NCI-H146 treated with DMSO at 0.1 percent for 48 hours (cell line): Measurements from ENCODE around the gene HOXB1.

Experiments used
- DNase-seq: peaks from one replicate; lab custom pipeline; 2025; ENCODE audit not compliant: unreplicated experiment; lab: John Stamatoyannopoulos, UW

The HOXB1 gene

GRCh38 chr17:48567646-48568354 lies 37.0 kb upstream of the HOXB1 start:
- no peak for DNase-seq

DNA sequence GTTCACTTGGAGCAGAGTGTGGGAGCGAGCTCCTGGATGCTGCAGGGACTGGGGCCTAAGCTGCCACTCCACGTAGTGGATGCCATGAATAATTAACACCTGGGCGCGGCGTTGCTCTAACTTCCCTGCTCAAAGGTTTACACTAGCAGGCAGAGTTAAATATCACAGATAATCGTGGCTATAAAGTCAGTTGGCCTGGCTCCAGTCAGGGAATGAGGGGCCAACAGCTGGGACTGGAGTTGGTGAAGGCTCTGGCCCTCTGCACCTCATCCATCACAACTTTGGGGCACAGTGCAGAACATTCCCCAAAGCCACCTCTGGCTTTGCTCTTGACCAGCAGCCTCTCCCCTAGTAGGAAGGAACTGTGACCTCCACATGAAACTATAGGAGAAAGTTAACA lies 36.4 kb upstream of the HOXB1 start:
- DNase-seq: no peak

DNA sequence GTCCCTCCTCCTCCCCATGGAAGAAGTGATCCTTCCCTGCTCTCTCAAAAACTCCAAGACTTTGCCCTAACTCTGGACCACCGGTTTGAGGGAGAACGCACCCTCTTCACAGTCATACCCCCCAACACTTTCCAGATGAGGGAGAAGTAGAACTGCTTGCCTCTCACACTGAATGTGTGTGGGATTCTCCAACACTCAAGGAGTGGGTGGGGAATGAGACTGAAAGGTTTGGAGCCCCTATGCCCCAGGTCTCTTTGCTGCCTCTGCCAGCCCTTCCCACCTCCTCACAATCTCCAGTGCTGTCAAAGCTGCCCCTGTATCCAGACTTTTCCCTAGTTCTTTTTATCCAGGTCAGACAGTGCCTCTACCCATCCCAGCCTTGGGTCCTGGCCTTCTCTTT lies 35.9 kb upstream of the HOXB1 start:
- DNase-seq: no peak

GRCh38 chr17:48565925-48566710 lies 35.3 kb upstream of the HOXB1 start:
- no peak for DNase-seq

GRCh38 chr17:48565022-48565554 lies 34.3 kb upstream of the HOXB1 start:
- DNase-seq: no peak

GRCh38 chr17:48564188-48565021 lies 33.6 kb upstream of the HOXB1 start:
- no peak for DNase-seq

- no peak for DNase-seq
These were observed 33.0 kb upstream of the HOXB1 start for GRCh38 chr17:48563867-48564187.

DNA sequence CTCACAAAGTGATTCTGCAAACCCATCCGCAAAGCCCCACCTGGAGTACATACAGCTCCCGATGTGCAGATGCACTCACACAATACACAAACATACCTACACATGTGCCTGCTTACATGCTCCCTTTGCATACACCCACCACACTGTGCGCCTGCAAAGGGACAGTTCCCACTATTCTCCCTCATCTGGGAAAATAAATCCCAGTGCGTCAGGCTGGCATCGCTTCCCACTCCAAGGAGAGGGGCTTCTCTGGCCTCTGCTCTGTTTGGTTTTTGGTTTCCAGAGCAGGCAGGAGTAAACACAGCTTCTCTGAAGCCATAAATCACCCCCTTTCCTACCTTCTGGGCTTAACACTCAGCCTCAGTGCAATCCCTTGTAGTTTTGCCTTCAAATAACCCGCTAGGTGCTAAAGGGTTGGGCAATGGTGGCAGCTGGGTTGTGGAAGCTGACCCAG lies 32.6 kb upstream of the HOXB1 start:
- DNase-seq: no peak

DNA sequence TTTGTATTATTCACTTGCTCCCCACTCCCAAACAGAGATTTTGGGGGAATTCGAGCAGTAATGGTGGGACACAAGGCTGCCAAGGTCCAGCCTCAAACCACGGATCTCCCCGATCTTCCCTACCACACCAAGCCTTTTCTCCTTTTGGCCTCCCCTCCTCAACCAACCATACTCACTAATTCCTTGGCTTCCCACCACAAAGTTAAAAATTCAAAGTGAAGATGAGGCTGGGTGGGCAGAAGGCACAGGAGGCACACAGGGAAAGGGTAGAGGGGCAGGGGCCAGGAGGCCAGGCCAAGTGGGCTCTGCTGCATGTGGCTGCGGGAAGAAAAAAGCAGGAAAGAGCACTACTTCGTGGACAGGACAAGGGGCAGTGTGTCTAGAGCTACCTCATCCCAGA lies 32.1 kb upstream of the HOXB1 start:
- no peak for DNase-seq

GRCh38 chr17:48561884-48562810 lies 31.3 kb upstream of the HOXB1 start:
- no peak for DNase-seq

- no peak for DNase-seq
These were observed 29.3 kb upstream of the HOXB1 start for GRCh38 chr17:48559840-48560817.

GRCh38 chr17:48559122-48559839 lies 28.5 kb upstream of the HOXB1 start:
- DNase-seq: no peak

GRCh38 chr17:48558831-48559121 lies 28.0 kb upstream of the HOXB1 start:
- DNase-seq: no peak

DNA sequence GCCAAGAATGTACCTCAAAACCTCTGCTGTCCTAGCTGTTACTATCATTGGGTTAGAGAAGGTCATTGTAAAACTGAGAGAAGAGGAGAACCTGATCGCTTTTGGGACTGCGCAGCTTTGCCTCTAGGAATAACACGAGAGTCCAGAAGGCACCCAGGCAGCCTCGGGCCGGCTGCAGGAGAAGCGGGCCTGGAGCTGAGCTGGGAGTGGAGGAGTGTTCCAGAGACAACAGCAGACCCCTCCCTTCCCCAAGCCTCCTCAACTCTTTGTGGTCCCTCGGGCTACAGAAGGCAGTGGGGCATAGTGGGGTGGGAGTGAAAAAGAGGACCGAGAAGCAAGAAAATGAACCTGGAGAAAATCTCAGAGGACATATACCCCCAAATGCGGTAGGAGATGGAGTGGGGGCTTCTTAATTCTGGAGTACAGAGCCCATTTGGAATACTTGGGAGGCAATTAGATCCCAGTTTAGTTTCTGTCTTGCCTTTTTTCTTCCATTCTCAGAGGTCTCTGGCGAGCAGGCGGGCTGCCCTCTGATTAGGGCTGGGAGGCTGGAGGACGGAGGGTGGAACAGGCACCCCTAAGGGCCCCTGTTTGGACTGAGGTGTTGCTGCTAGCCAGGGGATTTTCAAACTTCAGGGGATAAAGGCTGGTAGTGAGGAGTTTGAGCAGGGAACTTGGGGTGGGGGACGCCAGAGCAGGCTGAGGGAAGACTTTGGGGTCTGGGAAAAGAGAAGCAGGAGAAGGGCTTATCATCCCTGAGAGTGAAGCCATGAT lies 27.4 kb upstream of the HOXB1 start:
- DNase-seq: no peak

- DNase-seq: no peak
These were observed 26.0 kb upstream of the HOXB1 start for GRCh38 chr17:48556576-48557401.

- DNase-seq: no peak
These were observed 25.4 kb upstream of the HOXB1 start for GRCh38 chr17:48556229-48556575.
